COLO668 (cell line): Measurements from ENCODE around the gene ADAT1.

Experiments
- DNase-seq: peaks from one replicate; lab custom pipeline; 2025; ENCODE audit not compliant: unreplicated experiment; lab: John Stamatoyannopoulos, UW

ADAT1 gene

DNA sequence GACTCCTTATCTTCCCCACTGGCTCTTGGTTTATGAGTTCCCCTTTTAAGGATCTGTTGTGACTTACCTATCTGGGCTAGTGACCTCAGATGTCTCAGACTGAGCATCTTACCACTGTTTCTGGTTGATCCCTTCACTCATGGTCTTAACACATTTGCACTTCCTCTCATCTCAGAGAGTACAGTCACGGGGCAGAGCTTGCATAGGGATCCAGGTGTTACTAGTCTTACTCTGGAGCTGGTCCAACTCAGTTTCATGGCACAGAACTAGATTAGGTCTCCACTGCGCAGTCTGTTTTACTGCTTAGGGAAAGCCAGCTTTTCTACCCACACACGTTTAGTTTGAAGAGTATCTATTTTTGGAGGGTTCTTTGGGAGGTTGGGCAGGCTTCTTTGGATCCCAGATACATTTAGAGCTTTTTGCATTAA is 46.7 kb downstream of the ADAT1 start:
- DNase-seq, result no peak

DNA sequence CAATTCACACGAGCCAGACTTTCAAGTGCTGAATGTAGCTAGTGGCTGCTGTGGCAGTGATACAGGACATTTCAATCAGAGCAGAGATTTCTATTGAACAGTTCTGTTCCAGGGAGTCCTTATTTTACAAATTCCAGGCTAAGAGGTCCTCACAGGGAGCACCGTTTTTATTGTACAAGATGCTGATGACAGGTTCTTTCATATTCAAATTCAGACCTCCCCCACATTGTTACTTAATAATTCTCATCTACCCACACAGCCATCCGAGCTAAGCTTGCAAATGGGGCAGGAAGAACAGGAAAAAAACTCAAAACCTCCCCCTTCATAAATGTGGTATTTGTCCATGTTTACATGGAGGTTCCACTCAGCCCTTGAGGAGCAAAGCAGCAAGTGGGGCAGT is 47.1 kb downstream of the ADAT1 start:
- no peak for DNase-seq

DNA sequence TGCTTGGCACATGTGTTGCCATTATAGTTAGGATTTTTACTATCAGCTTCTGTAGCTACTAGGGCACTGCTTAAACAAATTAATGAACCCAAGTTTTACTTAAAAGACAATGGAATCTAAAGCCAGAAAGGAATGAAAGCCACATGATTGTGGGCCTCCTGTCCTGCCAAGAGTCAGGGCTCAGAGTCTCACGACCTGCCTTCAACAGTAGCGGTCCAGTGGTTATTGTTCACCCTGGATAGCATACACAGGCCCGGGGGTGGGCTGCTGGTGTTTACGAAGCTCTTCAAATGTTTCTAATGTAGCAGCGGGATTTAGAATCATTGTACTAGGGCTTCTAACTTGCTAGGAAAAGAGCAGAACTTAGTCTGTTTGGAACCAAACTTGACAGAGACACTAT is 49.1 kb downstream of the ADAT1 start:
- DNase-seq, result no peak

DNA sequence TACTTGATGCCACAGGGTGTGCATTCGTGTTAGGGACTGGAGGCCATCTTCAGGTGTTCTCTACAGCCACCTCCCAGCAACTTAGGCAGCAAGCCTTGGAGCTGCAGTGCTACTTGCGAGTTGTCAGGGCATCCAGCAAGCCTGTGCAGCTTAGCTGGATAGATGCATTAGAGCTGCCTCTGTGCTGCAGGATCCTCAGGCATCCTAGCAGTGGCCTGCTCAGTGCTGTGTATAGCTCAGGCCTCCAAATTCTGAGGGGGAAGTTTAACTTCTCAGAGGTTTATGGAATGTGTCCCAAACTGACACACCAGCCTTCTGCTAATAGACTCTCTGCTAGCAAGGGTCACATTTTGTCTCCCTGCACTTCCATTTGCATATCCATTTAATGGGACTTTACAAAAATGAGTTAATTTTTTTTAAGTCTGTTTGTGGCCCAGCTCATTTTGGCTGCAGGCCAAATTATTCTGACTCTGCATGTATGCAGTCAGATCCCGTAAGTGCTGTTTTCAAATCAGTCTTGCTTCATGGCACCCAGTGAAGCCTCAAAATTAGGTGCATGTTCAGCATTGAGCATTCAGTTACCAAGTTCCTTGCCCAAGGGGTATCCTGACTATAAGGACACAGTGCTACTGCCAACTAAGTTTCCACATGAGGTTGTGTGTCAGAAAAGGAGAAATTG is 50.1 kb downstream of the ADAT1 start:
- DNase-seq, result no peak

DNA sequence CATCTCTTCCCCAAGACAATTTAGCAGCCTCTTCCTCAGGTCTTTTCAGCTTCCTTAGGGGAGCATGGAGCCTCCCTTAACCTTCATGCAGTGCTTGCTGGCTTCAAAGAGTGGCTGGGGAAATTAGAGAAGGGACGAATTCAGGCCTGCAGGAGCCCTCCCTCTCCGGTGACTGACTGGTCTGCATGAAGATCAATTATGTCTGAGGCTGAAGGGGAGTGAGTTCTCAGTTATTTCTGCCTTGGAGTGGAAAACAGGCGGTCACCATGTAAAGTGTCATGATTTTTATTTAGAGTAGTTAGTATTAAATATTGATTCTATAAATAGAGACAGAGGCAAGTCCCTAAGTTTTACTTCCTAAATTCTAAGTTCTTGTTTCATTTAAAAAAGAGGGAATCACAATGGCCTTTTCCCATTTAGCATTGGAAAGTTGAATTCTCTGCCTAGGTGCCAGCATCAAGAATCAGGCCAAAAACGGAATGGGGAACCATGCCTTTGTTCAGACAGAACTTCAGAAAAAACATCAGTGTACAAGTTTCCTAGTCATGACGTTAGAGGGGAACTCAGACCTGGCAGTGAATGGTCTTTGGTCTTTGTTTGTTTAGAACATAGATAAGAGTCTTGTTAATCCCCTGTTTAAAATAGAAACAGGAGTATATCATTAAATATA is 52.5 kb downstream of the ADAT1 start:
- DNase-seq, result no peak

DNA sequence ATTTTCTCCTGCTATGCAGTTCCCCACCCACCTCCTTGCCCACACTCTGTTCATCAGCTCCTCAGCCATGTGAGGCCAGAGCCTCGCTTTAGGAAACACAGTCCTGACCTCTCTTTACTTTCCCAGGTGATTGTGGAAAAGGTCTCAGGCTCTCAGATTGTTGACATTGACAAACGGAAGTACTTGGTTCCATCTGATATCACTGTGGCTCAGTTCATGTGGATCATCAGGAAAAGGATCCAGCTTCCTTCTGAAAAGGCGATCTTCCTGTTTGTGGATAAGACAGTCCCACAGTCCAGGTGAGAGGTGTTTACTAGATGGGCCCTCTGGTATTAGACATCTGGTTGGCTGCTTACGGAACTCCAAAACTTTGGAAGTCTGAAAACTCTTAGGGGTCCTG is 55.2 kb downstream of the ADAT1 start:
- no peak for DNase-seq

DNA sequence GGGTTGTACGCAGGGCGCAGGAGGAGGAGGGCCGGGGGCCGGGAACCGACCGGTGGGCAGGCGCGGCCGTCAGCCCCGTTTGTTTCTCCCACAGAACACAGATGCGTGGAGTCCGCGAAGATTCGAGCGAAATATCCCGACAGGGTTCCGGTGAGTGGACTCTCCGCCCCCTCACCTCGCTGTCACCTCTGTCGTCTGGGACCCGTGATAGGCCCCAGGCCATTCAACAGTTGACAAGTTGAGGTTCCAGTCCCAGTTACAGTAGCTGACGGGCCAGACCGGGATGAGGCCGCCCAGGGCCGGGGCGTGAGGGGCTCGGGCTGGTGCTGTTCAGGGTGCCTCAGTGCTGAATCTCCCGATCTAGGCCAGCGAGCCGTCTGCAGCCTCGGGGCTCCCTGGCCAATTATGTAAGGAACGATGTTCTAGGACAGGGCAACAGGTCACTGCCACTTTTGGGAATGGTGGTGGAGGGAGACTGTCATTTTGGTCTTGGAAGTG is 56.3 kb downstream of the ADAT1 start:
- peak; percentile 18 for DNase-seq

DNA sequence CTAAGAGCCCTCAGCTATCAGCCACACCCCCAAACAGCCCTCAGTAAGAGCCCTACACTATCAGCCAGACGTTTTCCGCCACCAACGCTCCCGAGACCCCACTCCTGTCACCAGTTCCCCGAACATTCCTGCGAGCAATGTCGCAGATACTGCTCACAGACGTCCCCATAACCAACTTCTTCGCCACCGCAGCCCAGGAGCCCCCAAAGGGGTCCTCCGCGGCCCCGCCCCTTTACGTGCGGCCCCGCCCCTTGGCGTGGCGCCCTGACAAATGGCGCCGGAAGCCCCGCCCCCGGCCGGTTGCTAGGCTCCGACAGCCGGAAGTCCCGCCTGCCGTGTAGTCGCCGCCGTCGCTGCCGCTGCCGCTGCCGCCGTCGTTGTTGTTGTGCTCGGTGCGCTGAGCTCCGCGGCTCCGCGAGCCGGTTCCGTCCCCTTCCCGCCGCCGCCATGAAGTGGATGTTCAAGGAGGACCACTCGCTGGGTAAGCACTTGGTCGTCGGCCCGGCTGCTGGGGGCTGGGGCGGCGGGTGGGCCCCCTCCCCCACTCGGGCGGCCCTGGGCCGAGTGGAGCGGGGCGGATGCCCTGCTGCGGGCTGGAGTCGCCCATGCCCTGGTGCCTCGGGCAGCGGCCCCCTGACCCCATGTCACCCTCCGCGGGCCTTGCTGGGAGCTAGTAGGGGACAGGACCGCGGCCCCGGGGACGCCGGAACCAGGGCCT is 56.9 kb downstream of the ADAT1 start, which contains the start of gene GABARAPL2:
Gene GABARAPL2, plus strand, starts transcription at position 340 of the 718 bp plus-strand sequence. Its CDS starts 108 bp downstream, at position 448.
- DNase-seq, result peak; percentile 91

DNA sequence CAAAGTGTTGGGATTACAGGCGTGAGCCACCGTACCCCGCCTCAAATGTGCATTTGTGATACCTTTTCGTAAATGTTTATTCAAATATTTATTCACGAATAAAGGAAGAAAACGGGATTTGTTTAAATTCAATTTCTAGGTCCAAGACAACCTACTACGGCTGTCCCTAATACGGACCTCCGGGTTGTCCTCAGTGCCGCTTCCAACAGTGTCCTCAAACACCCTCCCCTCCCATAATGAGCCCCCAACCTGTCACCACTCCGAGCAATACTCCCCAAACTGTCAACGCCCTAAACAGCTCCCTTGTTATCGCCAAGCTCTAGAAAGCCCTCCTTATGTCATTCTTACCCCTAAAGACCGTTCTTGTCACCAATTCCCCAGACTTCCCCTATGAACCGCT is 57.4 kb downstream of the ADAT1 start:
- no peak for DNase-seq

DNA sequence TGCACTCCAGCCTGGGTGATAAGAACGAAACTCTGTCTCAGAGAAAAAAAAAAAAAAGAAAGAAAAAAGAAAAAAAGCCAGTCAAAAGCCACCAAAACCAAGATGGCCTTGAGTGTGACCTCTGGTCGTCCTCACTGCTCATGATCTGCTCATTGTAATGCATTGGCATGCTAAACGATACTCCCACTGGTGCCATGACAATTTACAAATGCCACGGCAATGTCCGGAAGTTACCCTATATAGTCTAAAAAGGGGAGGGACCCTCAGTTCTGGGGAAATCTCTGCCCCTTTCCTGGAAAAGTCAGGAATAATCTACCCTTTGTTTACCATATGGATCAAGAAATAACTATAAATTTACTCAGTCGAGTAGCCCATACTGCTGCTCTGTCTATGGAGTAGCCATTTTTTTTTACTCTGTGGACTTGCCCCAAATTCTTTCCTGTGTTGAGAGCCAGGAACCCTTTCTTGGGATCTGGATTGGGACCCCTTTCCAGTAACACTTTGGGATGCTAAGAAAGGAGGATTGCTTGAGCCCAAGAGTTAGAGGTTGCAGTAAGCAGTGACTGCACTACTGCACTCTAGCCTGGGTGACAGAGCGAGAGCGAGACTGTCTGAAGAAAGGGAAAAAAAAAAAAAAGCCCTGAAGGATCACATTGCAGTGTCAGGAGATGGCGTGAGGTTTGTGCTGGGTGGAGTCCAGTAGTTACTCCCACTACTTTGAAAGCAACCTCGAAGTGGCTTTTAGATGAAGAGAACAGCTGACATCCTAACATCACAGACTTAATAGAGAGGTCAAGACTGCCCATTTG is 63.3 kb downstream of the ADAT1 start:
- DNase-seq, result no peak

DNA sequence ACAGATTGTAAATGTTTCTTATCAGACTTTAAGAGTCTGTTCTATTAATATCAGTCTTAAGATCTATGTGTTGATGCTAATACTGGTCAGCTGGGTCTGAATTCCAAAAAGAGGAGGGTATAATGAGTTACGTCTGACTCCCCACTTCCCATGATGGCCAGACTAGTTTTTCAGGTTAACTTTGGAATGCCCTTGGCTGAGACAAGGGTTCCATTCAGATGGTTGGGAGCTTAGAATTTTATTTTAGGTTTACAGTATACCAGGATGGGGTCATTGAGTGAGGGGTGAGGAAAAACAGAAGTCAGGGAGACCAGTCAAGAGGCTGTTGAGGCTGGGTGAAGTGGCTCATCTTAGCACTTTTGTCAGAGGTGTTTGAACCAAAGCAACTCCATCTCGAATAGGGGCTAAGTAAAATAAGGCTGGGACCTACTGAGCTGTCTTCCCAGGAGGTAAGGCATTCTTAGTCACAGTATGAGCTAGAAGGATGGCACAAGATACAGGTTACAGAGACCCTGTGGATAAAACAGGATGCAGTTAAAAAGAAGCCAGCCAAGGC is 64.2 kb downstream of the ADAT1 start:
- no peak for DNase-seq

DNA sequence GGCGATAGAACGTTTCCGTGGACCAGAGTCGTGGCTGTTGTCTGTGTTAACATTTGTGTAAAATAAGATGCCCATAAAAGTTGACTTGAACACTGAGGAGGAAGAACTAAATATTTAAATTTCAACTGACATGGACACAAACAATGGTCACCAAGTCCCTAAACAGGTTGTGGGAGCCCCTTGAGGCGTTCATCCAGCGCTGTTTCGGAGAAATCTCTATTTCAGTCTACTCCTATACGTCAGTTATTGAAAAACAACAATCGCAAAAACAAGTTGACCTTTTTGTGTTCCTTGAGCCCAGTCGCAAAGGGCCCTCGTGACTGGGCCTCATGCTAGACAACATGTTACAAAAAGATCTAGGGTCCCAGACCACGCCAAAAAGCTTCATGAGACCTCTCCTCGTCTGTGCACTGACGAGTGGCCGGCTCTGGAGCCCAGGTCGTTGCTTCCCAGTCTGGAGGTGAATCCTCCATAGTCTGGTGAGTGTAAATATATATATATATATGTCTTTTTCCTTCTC is 66.6 kb downstream of the ADAT1 start:
- no peak for DNase-seq

DNA sequence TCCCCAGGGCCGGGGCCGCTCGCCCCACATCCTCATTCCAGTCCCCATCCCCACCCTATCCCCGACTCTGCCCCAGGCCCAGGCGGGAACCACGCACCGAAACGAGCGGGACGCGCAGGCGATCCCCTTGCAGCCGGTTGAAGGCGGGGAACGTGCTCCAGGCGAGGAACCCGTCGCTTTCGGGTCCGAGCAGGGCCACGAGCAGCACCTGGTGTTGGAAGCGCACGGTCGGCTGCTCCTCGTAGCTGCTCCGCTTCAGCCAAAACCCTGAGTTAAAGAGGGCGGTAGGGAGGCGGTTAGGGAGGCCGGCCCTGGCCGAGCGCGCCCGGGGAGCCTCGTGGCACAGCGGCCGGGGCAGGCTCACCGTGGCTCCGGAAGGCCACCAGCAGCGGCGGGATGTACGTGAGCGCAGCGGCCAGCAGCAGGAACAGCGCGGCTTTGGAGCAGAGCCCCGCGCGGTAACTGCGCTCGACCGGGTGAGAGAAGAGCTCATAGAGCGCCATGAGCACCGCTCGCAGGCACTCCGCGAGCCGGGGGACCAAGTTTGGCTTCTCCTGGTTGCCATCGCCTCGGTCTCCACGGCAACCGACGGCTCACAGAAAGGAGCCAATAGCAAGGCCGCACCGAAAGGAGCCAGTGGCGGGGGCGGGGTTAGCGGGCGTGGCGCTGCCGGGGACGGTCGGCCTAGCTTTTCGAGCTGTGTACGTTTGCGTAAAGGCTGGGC is 67.2 kb downstream of the ADAT1 start, which contains the start of gene TMEM231:
Gene TMEM231, minus strand, starts transcription at position 546 of the 724 bp plus-strand sequence. Its CDS starts 43 bp downstream, at position 503.
- DNase-seq, result peak; percentile 96

DNA sequence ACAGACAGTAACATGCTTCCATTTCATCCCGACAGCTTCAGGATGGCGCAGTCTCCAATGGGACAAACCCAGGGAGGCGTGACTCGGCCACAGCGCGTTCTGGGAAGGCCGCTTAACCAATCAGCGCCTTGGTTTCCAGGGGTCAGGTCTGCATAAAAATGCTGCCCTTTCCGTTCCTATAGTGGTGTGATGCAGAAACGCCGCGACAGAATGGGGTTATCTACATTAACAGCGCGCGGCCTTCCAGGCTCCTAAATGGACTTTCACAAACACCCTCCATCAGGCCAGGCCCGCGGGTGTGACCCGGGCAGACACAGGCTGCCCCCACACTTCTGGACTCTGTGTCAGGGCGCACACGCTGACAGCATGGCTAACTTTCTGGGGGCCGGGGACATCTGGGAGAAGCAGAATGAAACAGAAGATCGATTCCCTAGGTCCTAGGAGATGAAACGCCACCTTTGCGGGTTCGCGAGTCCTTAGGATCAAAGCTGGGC is 67.8 kb downstream of the ADAT1 start:
- DNase-seq, result peak; percentile 72

DNA sequence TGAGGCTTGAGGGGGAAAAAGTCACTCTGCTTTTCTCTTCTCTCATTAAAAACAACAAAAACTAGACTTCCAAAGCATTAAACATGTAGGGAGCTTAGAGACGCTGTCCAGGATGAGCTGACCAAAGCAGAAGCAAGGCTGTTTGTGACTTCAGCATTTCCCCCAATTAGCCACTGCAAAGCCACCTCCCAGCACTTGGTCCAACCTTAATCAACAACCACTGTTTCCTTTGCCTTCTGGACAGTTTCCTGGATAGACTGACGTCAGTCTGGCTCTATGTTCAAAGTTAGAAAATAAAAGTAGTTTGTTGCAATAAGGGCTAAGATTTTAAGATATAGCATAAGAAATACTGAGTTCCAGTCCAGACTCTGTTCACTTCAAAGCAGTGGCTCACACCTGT is 70.1 kb downstream of the ADAT1 start:
- no peak for DNase-seq

DNA sequence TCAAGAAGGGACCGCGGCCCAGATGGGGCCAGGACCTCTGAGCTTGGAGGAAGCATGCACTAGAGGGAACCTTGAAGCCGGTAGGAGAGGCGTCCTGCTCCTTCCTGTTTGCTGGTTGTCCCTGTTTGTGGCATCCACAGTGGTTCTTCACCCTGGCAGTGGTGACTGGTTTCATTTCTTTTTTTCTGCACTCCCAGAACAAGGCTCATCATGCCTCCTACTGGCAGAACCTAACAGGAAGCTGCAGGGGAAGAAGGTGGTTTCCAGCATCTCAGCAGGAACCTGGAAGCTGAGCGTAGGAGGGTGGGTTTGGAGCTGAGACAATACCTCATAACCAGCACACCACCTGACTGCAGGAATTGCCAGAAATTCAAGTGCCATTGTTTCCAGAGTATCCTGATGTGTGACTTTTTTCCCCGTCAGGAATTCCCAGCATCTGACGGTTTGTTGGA is 72.8 kb downstream of the ADAT1 start:
- DNase-seq, result peak; percentile 4
